Fibroblast of mammary gland (primary cell): ENCODE results near the gene KRTAP1-3.
"Not testable (repeated sequence)": the region's sequence is repeated elsewhere in the genome, so short reads cannot be mapped to it uniquely, and the experiment has no call there.

Source experiments
- DNase-seq: peaks from one replicate; pipeline ENCODE4 v3.0.0-alpha.2; 2010; ENCODE audit warnings: low read depth
- H3K4me3 ChIP-seq: 2 replicates; pipeline ENCODE4 v1.5.1; 2011; ENCODE audit warnings: low read depth, mild to moderate bottlenecking, low read length, moderate library complexity; ENCODE audit not compliant: control insufficient read depth
- CTCF ChIP-seq: conservative IDR thresholded peaks from 2 replicates; pipeline ENCODE4 v1.5.1; 2011; ENCODE audit warnings: low read depth, low read length, inconsistent platforms; ENCODE audit not compliant: control insufficient read depth, insufficient read depth

KRTAP1-3 gene

DNA sequence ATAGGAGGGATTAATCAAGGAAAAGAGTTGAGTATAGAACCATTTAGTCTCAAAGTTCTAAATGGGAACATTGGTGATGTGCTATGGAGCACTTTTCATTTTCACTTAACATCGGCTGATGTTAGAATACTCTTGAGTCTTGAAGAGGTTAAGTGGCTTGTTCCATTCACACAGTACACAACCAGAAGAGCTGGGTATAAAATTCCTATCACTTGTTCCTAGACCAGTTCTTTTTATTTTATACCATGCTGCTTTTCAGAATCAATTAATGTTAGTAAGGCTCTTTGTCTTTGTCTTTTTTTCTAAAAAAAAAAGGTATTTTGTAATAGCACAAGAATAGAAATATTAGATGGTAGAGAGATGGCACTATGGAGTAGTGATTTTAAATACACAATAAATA, 8.3 kb upstream of the KRTAP1-3 start:
- no peak for TF ChIP-seq CTCF
- DNase-seq, result no peak
- no peak overlapping the region for H3K4me3 ChIP-seq

- not testable (repeated sequence) for H3K4me3 ChIP-seq
- peak; percentile 38 for DNase-seq
Observed at GRCh38 chr17:41040783-41041571, 6.3 kb upstream of the KRTAP1-3 start, which contains the start of gene KRTAP1-1. TSS of gene KRTAP1-1 (minus strand) at chr17:41041450. CDS start at chr17:41041397, 53 bp downstream.

DNA sequence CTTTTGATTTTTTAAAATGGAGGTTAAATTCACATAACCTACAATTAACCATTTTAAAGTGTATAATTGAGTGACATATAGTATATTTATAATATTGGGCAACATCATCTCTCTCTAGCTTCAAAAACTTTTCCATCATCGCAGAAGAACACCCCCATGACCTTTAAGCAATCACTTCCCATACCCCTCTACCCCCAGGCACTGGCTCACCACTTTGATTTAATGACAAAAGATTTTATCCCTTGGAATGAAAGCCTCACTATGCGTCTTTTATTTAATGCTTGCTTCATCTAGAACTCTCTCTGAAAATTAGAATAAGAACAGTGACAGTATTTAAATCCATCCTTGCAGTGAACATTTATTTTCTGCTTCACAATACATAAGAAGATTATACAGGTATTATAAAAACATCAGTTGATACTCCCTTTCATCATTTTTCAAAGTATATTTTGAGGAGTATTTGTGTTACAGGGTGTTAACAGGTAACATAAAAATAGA, 3.2 kb upstream of the KRTAP1-3 start:
- no peak for TF ChIP-seq CTCF

GRCh38 chr17:41029633-41030245, 4.9 kb downstream of the KRTAP1-3 start, which contains the start of gene KRTAP1-4:
TSS of gene KRTAP1-4 (minus strand) at chr17:41030195. CDS start at chr17:41030078, 117 bp downstream.
- no peak for TF ChIP-seq CTCF
- H3K4me3 ChIP-seq, result no peak within 1 kb of the TSS
- no peak for DNase-seq

More for the DNA sequence above, 3.2 kb upstream of the KRTAP1-3 start:
- no peak overlapping the region for H3K4me3 ChIP-seq
- DNase-seq, result no peak

DNA sequence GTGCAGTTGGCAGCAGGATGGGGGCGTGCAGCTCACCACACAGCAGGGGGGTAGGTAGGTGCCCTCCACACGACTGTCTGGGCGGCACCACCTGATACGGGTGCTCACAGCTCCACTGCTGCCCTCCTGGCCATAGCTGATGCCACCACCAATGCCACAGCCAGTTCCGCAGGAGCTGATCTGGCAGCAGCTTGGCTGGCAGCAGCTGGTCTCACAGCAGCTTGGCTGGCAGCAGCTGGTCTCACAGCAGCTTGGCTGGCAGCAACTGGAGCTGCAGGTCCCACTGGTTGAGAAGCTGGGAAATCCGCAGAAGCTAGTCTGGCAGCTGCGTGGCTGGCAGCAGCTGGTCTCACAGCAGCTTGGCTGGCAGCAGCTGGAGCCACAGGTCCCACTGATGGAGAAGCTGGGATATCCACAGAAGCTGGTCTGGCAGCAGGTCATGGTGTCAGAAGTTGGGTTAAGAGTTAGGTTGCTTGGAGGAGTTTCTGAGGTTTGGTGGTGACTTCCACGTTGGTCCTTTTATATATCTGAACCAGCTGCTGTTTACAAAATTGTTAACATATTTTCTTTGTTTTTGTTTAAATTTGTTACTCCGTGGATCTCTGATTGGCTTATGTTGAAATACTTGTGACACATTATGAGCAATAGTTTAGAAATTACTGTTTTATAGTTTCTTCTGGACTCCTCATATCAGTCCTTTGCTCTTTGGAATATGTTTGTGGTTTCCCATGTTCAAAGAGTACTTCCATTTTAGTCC, 7.8 kb downstream of the KRTAP1-3 start, which contains the start of gene KRTAP1-5:
Gene KRTAP1-5 (minus strand): TSS at position 494 of the 757 bp plus-strand sequence. CDS start 53 bp downstream, at position 441.
- peak; percentile 88 for DNase-seq
- no peak within 1 kb of the TSS for H3K4me3 ChIP-seq
- TF ChIP-seq CTCF, result no peak

GRCh38 chr17:41024697-41025096, 10.0 kb downstream of the KRTAP1-3 start:
- H3K4me3 ChIP-seq, result no peak overlapping the region
- no peak for TF ChIP-seq CTCF
- peak; percentile 57 for DNase-seq

DNA sequence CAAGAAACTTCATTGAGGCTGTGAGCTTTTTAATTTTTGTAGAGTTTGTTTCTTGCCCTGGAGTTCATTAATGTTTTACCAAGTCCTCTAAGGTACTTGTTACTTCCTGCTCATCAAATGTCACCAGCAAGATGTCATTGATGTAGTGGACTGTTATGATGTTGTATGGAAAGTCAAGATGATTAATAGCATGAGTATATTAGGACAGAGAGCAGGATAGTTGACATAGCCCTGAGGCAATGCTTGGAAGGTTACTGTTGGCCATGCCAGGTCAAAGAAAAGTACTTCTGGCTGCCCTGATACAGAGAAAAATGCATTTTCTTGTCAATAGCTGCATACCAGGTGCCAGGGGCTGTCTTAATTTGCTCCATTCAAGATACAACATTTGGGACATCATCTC, 14.3 kb downstream of the KRTAP1-3 start:
- TF ChIP-seq CTCF, result no peak
- no peak for DNase-seq

More for the DNA sequence above, 14.3 kb downstream of the KRTAP1-3 start:
- no peak overlapping the region for H3K4me3 ChIP-seq
